Kidney (tissue), 14 donors: ENCODE measurements around the gene ITM2C. TPM values are rescaled to one million over a fixed set of nuclear protein-coding genes. Genes with fewer than 3 reads are reported as not detected.

Experiments used
- DNase-seq, 5 donors: peaks; one replicate each; pipeline ENCODE4 v3.0.0-alpha.2; 2013 to 2020
- FAIRE-seq: peaks from 2 replicates; lab custom pipeline; 2012; peaks lifted over from hg19 to GRCh38; lab: Jason Lieb, UNC
- H3K27ac ChIP-seq, 2 donors: one replicate each; pipeline ENCODE4 v1.7.0; 2013; ENCODE audit warnings: low read depth in 2 of 2, low read length in 2 of 2, inconsistent platforms in 1 of 2
- H3K27me3 ChIP-seq: one replicate; pipeline ENCODE4 v1.7.1; 2013; ENCODE audit warnings: low read length, inconsistent platforms; ENCODE audit not compliant: control insufficient read depth, insufficient read depth
- H3K36me3 ChIP-seq, 3 donors: one replicate each; pipeline versions ENCODE4 v1.7.0 to v1.7.1; 2013; ENCODE audit warnings: low read length in 3 of 3, control low read depth in 1 of 3, inconsistent platforms in 1 of 3; ENCODE audit not compliant: insufficient read depth in 3 of 3, control insufficient read depth in 2 of 3
- H3K4me1 ChIP-seq, 3 donors: one replicate each; pipeline versions ENCODE4 v1.7.0 to v1.7.1; 2013; ENCODE audit warnings: low read length in 3 of 3, inconsistent platforms in 1 of 3, low read depth in 1 of 3; ENCODE audit not compliant: control insufficient read depth in 2 of 3, insufficient read depth in 2 of 3
- H3K4me3 ChIP-seq, 3 donors: one replicate each; pipeline versions ENCODE4 v1.7.0 to v1.8.1; 2013; ENCODE audit warnings: low read length in 3 of 3, control low read depth in 1 of 3, inconsistent platforms in 1 of 3
- H3K9ac ChIP-seq, 3 donors: one replicate each; pipeline versions ENCODE4 v1.7.0 to v1.7.1; 2013; ENCODE audit warnings: low read length in 3 of 3, control low read depth in 1 of 3, inconsistent platforms in 1 of 3
- H3K9me3 ChIP-seq, 3 donors: one replicate each; pipeline versions ENCODE4 v1.7.0 to v1.7.1; 2013; ENCODE audit warnings: low read length in 3 of 3, control low read depth in 1 of 3, inconsistent platforms in 1 of 3; ENCODE audit not compliant: control insufficient read depth in 2 of 3, insufficient read depth in 1 of 3
- CTCF ChIP-seq: IDR thresholded peaks from 3 replicates; pipeline ENCODE4 v1.5.1; 2012; ENCODE audit warnings: mild to moderate bottlenecking, moderate library complexity, borderline replicate concordance; ENCODE audit not compliant: insufficient read depth; ENCODE audit errors: extremely low read depth
- intact Hi-C: fragments of 100-400 bp; cut with DNase I; formaldehyde crosslinking; loops from one replicate; pipeline ENCODE4 v1.11.1; 2022
- polyA plus RNA-seq: library from polyadenylated mRNA; stranded (reverse); fragments of 350-450 nt; fragmentation: Illumina TruSeq; extraction: RNeasy Lipid Tissue Mini Kit (QIAGEN cat#74804); gene quantifications from one replicate; pipeline ENCODE4 v1.2.3, GENCODE V29; 2014; ENCODE audit warnings: low read depth, low replicate concordance; ENCODE audit not compliant: insufficient read depth
- total RNA-seq: library from RNA; stranded (reverse); fragmentation: NEBNext Ultra II Directional; extraction: Animal tissue kit (Norgen Biotek cat#: 25700); gene quantifications from one replicate; pipeline ENCODE4 v1.2.1, GENCODE V29; 2021
- donor health status: control.
- donor health status: control.
- donor health status: control.
- donor health status: control.
- donor health status: control.
- donor health status: DM: yes; HTN: yes; CAD: no.
- donor health status: Normal renal cell carcinoma (clear cell type).

The ITM2C gene
- total and polyA plus RNA-seq, 2 donors from 2014 or later = 308 to 1,131 TPM

GRCh38 chr2:230849633-230850357 is 14.9 kb upstream of the ITM2C start:
- no peaks in the 10 kb centered on the region for H3K9me3 ChIP-seq
- H3K27me3 ChIP-seq = no peaks in the 10 kb centered on the region
- no peak overlapping the region for H3K27ac ChIP-seq
- no peaks in the 10 kb centered on the region for H3K36me3 ChIP-seq
- FAIRE-seq = no peak
- no peaks in the 10 kb centered on the region for H3K4me1 ChIP-seq
- no peak overlapping the region for H3K4me3 ChIP-seq
- intact Hi-C loops = no loop called here
- no peak overlapping the region for H3K9ac ChIP-seq
- peak in 1 of 5 donors; percentile 67 for DNase-seq
- peak; percentile 46 for TF ChIP-seq CTCF

GRCh38 chr2:230850358-230850658 is 14.4 kb upstream of the ITM2C start:
- FAIRE-seq = no peak
- no peak for TF ChIP-seq CTCF
- Histone ChIP-seq H3K27ac (no peak overlapping the region), H3K4me3 (no peak overlapping the region), H3K27me3 (no peaks in the 10 kb centered on the region), H3K9ac (no peak overlapping the region), H3K9me3 (no peaks in the 10 kb centered on the region), H3K4me1 (no peaks in the 10 kb centered on the region), H3K36me3 (no peaks in the 10 kb centered on the region)
- intact Hi-C loops = no loop called here
- DNase-seq = no peak

- H3K36me3 ChIP-seq = no peaks in the 10 kb centered on the region
- intact Hi-C loops = no loop called here
- no peaks in the 10 kb centered on the region for H3K27me3 ChIP-seq
- DNase-seq (no peak), FAIRE-seq (no peak)
- no peaks in the 10 kb centered on the region for H3K9me3 ChIP-seq
- no peak for TF ChIP-seq CTCF
- no peaks in the 10 kb centered on the region for H3K4me1 ChIP-seq
- no peak overlapping the region for H3K4me3 ChIP-seq
- H3K9ac ChIP-seq = no peak overlapping the region
- H3K27ac ChIP-seq = no peak overlapping the region
Observed at GRCh38 chr2:230852113-230852512, 12.6 kb upstream of the ITM2C start.
